Measurements from ENCODE around the gene CEL. TPM values are rescaled to one million over a fixed set of nuclear protein-coding genes. Genes with fewer than 3 reads are reported as not detected.

Gene CEL
- total RNA-seq, 1 donor from 2014 or later: 3.4 TPM

DNA sequence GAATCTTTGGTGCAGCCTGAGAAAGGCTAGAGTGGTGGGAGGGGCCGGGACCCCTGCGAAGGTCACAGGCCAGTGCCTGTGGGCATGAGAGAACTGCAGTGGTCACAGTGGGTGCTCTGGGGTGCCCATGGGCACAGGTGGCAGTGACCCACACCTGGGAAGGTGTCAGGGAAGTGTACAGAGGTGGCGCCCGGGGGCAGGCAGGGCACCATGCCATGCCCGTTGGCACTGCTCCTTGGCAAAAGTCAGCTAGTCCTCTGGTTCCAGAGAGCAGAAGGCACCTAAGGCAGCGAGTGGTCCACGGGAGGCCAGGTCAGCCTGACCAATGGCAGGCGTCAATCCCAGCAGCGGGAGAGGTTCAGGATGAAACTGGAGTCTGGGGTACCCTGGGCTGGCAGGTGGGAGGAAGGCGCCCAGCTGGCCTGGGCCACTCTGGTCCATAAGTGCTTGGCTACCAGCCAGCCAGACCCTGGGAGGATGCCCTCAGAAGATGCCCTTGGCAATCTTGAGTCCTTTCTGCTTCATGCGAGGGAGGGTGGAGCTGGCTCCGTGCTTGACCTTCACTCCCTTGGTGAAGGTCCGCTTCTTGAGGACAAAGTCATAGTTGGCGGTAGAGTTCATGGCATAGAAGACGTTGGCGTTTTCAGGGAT is 36.4 kb downstream of the CEL start:
- no peaks in the 10 kb centered on the region for H3K27me3 Mint-ChIP-seq (ENCODE audit: low read depth, unreplicated experiment)
- Histone ChIP-seq H3K4me1 (ENCODE audit: insufficient read depth, low read length) (no peaks in the 10 kb centered on the region), H3K36me3 (ENCODE audit: insufficient read depth, low read length) (peaks cover 14% of the 10 kb centered on the region), H3K9ac (ENCODE audit: low read length) (no peak overlapping the region), H2AFZ (ENCODE audit: low read depth, low read length) (no peak overlapping the region), H3K27me3 (ENCODE audit: insufficient read depth, low read length) (no peaks in the 10 kb centered on the region), H3K4me2 (ENCODE audit: low read length) (no peak overlapping the region), H3K9me3 (ENCODE audit: insufficient read depth, low read depth, low read length) (peaks cover 2% of the 10 kb centered on the region), H4K20me1 (ENCODE audit: insufficient read depth, low read length) (peaks cover 5% of the 10 kb centered on the region), H3K4me3 (ENCODE audit: insufficient read depth, low read depth, low read length) (no peak overlapping the region), H3K27ac (ENCODE audit: low read depth, low read length) (no peak overlapping the region), H3K79me2 (ENCODE audit: insufficient read depth, low read length) (no peaks in the 10 kb centered on the region)
- no peak for DNase-seq (ENCODE audit: low read depth)
- H3K36me3 Mint-ChIP-seq (ENCODE audit: low read depth, unreplicated experiment): peaks cover 39% of the 10 kb centered on the region
- TF ChIP-seq EZH2 (IDR thresholded peaks at IDR 0.05; ENCODE audit: insufficient read depth, low read length) (no peak), CTCF (IDR thresholded peaks at IDR 0.05; ENCODE audit: insufficient read depth, low read depth, low read length) (no peak)
- H3K27ac Mint-ChIP-seq (ENCODE audit: unreplicated experiment): peak overlapping the region; percentile 47
- no peak overlapping the region for H3K4me3 Mint-ChIP-seq (ENCODE audit: unreplicated experiment)
- peaks cover 7% of the 10 kb centered on the region for H3K9me3 Mint-ChIP-seq (ENCODE audit: unreplicated experiment)
- FAIRE-seq: no peak
- no peaks in the 10 kb centered on the region for H3K4me1 Mint-ChIP-seq (ENCODE audit: low read depth, unreplicated experiment)

GRCh38 chr9:133098871-133099270 is 37.1 kb downstream of the CEL start:
- H3K4me1 ChIP-seq (ENCODE audit: insufficient read depth, low read length): no peaks in the 10 kb centered on the region
- no peak overlapping the region for H3K4me3 ChIP-seq (ENCODE audit: insufficient read depth, low read depth, low read length)
- H3K27ac ChIP-seq (ENCODE audit: low read depth, low read length): no peak overlapping the region
- Mint-ChIP-seq H3K27ac (ENCODE audit: unreplicated experiment) (no peak overlapping the region), H3K4me3 (ENCODE audit: unreplicated experiment) (no peak overlapping the region), H3K9me3 (ENCODE audit: unreplicated experiment) (peaks cover 7% of the 10 kb centered on the region), H3K4me1 (ENCODE audit: low read depth, unreplicated experiment) (no peaks in the 10 kb centered on the region), H3K27me3 (ENCODE audit: low read depth, unreplicated experiment) (no peaks in the 10 kb centered on the region), H3K36me3 (ENCODE audit: low read depth, unreplicated experiment) (peaks cover 39% of the 10 kb centered on the region)
- no peak for DNase-seq (ENCODE audit: low read depth)
- H3K9ac ChIP-seq (ENCODE audit: low read length): no peak overlapping the region
- H3K27me3 ChIP-seq (ENCODE audit: insufficient read depth, low read length): no peaks in the 10 kb centered on the region
- FAIRE-seq: no peak
- peaks cover 2% of the 10 kb centered on the region for H3K9me3 ChIP-seq (ENCODE audit: insufficient read depth, low read depth, low read length)
- H2AFZ ChIP-seq (ENCODE audit: low read depth, low read length): no peak overlapping the region
- no peaks in the 10 kb centered on the region for H3K79me2 ChIP-seq (ENCODE audit: insufficient read depth, low read length)
- H3K4me2 ChIP-seq (ENCODE audit: low read length): no peak overlapping the region
- TF ChIP-seq CTCF (IDR thresholded peaks at IDR 0.05; ENCODE audit: insufficient read depth, low read depth, low read length) (no peak), EZH2 (IDR thresholded peaks at IDR 0.05; ENCODE audit: insufficient read depth, low read length) (no peak)
- peaks cover 10% of the 10 kb centered on the region for H4K20me1 ChIP-seq (ENCODE audit: insufficient read depth, low read length)
- H3K36me3 ChIP-seq (ENCODE audit: insufficient read depth, low read length): peaks cover 14% of the 10 kb centered on the region

DNA sequence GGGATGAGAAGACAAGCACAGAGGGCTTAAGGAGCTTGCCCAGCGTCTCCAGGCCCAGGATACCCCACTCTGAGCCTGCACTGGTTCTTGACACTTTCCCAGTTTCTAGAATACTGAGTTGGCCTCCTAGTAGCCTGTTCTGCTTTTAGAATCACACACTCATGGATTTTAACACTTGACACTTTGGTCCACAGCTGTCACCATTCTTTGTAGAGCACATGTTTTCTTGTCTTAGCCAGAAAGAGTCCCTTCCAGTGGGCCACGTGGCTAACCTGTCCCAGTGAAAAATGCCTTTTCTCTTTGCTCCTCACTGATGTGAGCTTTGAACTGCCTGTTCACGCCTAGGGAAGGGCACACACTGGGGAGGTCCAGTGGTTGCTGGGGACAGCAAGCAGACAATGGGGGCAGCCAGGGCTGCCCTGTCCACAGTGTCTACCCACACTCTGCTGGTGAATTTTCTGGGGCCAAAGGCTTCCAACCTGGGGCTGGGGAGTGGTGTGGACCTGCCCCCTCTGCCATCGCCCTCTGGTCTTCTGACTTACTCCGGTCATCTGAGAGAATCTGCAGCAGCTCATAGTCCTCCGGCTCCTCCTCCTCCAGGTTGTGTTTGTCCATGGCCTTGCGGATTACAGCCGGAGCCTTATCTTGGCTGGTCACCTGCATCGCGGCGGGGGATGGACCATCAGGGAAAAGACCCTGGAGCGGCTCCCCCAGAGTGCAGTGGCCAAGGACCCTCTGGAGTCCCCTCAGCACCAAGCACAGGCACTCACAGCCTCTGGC is 38.1 kb downstream of the CEL start:
- Histone ChIP-seq H3K79me2 (ENCODE audit: insufficient read depth, low read length) (no peaks in the 10 kb centered on the region), H3K4me3 (ENCODE audit: insufficient read depth, low read depth, low read length) (no peak overlapping the region), H3K27me3 (ENCODE audit: insufficient read depth, low read length) (no peaks in the 10 kb centered on the region), H4K20me1 (ENCODE audit: insufficient read depth, low read length) (peaks cover 11% of the 10 kb centered on the region), H3K9me3 (ENCODE audit: insufficient read depth, low read depth, low read length) (peaks cover 2% of the 10 kb centered on the region), H3K4me2 (ENCODE audit: low read length) (no peak overlapping the region), H2AFZ (ENCODE audit: low read depth, low read length) (no peak overlapping the region), H3K4me1 (ENCODE audit: insufficient read depth, low read length) (no peaks in the 10 kb centered on the region), H3K27ac (ENCODE audit: low read depth, low read length) (no peak overlapping the region), H3K36me3 (ENCODE audit: insufficient read depth, low read length) (peaks cover 14% of the 10 kb centered on the region), H3K9ac (ENCODE audit: low read length) (no peak overlapping the region)
- no peaks in the 10 kb centered on the region for H3K4me1 Mint-ChIP-seq (ENCODE audit: low read depth, unreplicated experiment)
- H3K4me3 Mint-ChIP-seq (ENCODE audit: unreplicated experiment): no peak overlapping the region
- peaks cover 39% of the 10 kb centered on the region for H3K36me3 Mint-ChIP-seq (ENCODE audit: low read depth, unreplicated experiment)
- peaks cover 7% of the 10 kb centered on the region for H3K9me3 Mint-ChIP-seq (ENCODE audit: unreplicated experiment)
- TF ChIP-seq EZH2 (IDR thresholded peaks at IDR 0.05; ENCODE audit: insufficient read depth, low read length) (no peak), CTCF (IDR thresholded peaks at IDR 0.05; ENCODE audit: insufficient read depth, low read depth, low read length) (no peak)
- H3K27ac Mint-ChIP-seq (ENCODE audit: unreplicated experiment): no peak overlapping the region
- no peaks in the 10 kb centered on the region for H3K27me3 Mint-ChIP-seq (ENCODE audit: low read depth, unreplicated experiment)
- FAIRE-seq (no peak), DNase-seq (ENCODE audit: low read depth) (no peak)
